ENCODE results near the gene MDH2.

DNA sequence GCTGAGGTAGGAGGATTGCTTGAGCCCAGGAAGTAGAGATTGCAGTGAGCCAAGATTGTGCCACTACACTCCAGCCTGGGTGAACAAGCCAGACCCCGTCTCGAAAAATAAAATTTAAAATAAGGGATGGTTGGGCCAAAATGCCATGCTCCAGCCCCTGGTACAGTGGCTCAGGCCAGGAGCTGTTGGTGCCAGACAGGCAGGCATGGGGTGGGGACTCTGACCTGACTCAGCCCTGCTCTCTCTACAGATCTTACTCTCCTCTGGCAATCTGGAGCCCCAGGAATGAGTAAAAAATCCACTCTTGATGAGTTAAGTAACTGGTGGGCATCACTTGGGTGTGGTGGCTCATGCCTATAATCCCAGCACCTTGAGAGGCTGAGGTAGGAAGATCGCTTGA, 45.1 kb upstream of the MDH2 start:
- TF ChIP-seq, protein P1, sequence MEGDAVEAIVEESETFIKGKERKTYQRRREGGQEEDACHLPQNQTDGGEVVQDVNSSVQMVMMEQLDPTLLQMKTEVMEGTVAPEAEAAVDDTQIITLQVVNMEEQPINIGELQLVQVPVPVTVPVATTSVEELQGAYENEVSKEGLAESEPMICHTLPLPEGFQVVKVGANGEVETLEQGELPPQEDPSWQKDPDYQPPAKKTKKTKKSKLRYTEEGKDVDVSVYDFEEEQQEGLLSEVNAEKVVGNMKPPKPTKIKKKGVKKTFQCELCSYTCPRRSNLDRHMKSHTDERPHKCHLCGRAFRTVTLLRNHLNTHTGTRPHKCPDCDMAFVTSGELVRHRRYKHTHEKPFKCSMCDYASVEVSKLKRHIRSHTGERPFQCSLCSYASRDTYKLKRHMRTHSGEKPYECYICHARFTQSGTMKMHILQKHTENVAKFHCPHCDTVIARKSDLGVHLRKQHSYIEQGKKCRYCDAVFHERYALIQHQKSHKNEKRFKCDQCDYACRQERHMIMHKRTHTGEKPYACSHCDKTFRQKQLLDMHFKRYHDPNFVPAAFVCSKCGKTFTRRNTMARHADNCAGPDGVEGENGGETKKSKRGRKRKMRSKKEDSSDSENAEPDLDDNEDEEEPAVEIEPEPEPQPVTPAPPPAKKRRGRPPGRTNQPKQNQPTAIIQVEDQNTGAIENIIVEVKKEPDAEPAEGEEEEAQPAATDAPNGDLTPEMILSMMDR (IDR thresholded peaks at IDR 0.05; ENCODE audit: insufficient read depth, low read length, poor library complexity, severe bottlenecking) = no peak
- no peak for TF ChIP-seq EZH2phosphoT487 (conservative IDR thresholded peaks at IDR 0.05; ENCODE audit: low read length)

All from SU-DHL-6 (cell line).